Endothelial cell of umbilical vein (primary cell): ENCODE measurements around the gene ARHGAP9. TPM values are rescaled to one million over a fixed set of nuclear protein-coding genes. Genes with fewer than 3 reads are reported as not detected.

Experiments
- BruUV-seq: library from RNA; stranded (reverse); fragments of 400-500 nt; replicated peaks from 2 replicates; lab custom pipeline; 2021; lab: Mats Ljungman, UMichigan
- CTCF ChIA-PET: fragments of 300-600, 350-600 bp; sonication (Branson Sonifier 250); formaldehyde crosslinking; loops from one replicate; lab custom pipeline; 2021; ENCODE audit warnings: antibody characterized with exemption, inconsistent platforms; lab: Charles Lee
- POLR2A ChIA-PET: fragments of 300-600, 350-600 bp; sonication (Branson Sonifier 250); formaldehyde crosslinking; loops from one replicate; lab custom pipeline; 2021; ENCODE audit warnings: antibody characterized with exemption, inconsistent platforms; lab: Charles Lee
- DNase-seq: peaks from one replicate; pipeline ENCODE4 v3.0.0-alpha.2; 2011; ENCODE audit warnings: low read depth, low spot score
- FAIRE-seq: peaks from 2 replicates; lab custom pipeline; 2011; peaks lifted over from hg19 to GRCh38; lab: Jason Lieb, UNC
- H2AFZ ChIP-seq: 2 replicates; pipeline ENCODE4 v1.6.0; 2012; ENCODE audit warnings: low read depth, low read length, control low read depth, inconsistent platforms
- H3K27ac ChIP-seq: 2 replicates; pipeline ENCODE4 v1.5.1; 2011; ENCODE audit warnings: low read depth, mild to moderate bottlenecking, control low read depth, low read length, moderate library complexity; ENCODE audit not compliant: insufficient read depth
- H3K27me3 ChIP-seq, 2 experiments: 2 replicates each; pipeline versions ENCODE4 v1.6.0 to v1.6.1; 2011; ENCODE audit warnings: low read length in 2 of 2, mixed read lengths in 1 of 2; ENCODE audit not compliant: control insufficient read depth in 2 of 2, insufficient read depth in 2 of 2
- H3K36me3 ChIP-seq, 2 experiments: 2 replicates in 1 of 2; 3 replicates in 1 of 2; pipeline ENCODE4 v1.5.1; 2011; ENCODE audit warnings: low read length in 2 of 2, mild to moderate bottlenecking in 1 of 2, moderate library complexity in 1 of 2; ENCODE audit not compliant: control insufficient read depth in 2 of 2, insufficient read depth in 2 of 2; ENCODE audit errors: extremely low read depth in 1 of 2
- H3K4me1 ChIP-seq: 3 replicates; pipeline ENCODE4 v1.5.1; 2011; ENCODE audit warnings: mild to moderate bottlenecking, low read length; ENCODE audit not compliant: control insufficient read depth, insufficient read depth; ENCODE audit errors: extremely low read depth
- H3K4me2 ChIP-seq: 2 replicates; pipeline ENCODE4 v1.6.1; 2011; ENCODE audit warnings: low read length, control low read depth, mixed read lengths; ENCODE audit not compliant: insufficient read depth
- H3K4me3 ChIP-seq, 3 experiments: fragments of 200-600 bp in 1 of 3; sonication (generic), shearing (Covaris generic) in 1 of 3; replicated peaks in 1 of 3; 2 replicates each; pipeline ENCODE4 v1.5.1; 2011 to 2016; ENCODE audit warnings: control low read depth in 3 of 3, low read length in 3 of 3, mild to moderate bottlenecking in 2 of 3, inconsistent platforms in 1 of 3, low read depth in 1 of 3, moderate library complexity in 1 of 3; ENCODE audit not compliant: insufficient read depth in 1 of 3
- H3K79me2 ChIP-seq: 2 replicates; pipeline ENCODE4 v1.6.0; 2012; ENCODE audit warnings: low read length, inconsistent platforms; ENCODE audit not compliant: control insufficient read depth, insufficient read depth
- H3K9ac ChIP-seq: replicated peaks from 2 replicates; pipeline ENCODE3; 2011; ENCODE audit warnings: low read length, control low read depth; ENCODE audit not compliant: insufficient read depth; ENCODE audit errors: extremely low read depth
- H3K9me1 ChIP-seq: replicated peaks from 3 replicates; pipeline ENCODE4 v1.6.0; 2011; ENCODE audit warnings: mild to moderate bottlenecking, low read length; ENCODE audit not compliant: control insufficient read depth, insufficient read depth; ENCODE audit errors: extremely low read depth
- H3K9me3 ChIP-seq: replicated peaks from 2 replicates; pipeline ENCODE4 v1.5.1; 2012; ENCODE audit warnings: low read length, inconsistent platforms; ENCODE audit not compliant: control insufficient read depth, insufficient read depth
- H4K20me1 ChIP-seq: replicated peaks from 2 replicates; pipeline ENCODE3; 2011; ENCODE audit warnings: mild to moderate bottlenecking, low read length; ENCODE audit not compliant: control insufficient read depth, insufficient read depth; ENCODE audit errors: extremely low read depth
- EZH2 ChIP-seq: IDR thresholded peaks from 2 replicates; pipeline ENCODE4 v1.6.1; 2012; ENCODE audit warnings: borderline replicate concordance, low read depth, mild to moderate bottlenecking, moderate library complexity, low read length, inconsistent platforms; ENCODE audit not compliant: severe bottlenecking
- FOS ChIP-seq: IDR thresholded peaks from 2 replicates; pipeline ENCODE4 v1.6.1; 2011; ENCODE audit warnings: mild to moderate bottlenecking, low read length, moderate library complexity, borderline replicate concordance; ENCODE audit not compliant: insufficient read depth
- GATA2 ChIP-seq: IDR thresholded peaks from 2 replicates; pipeline ENCODE4 v1.7.0; 2011; ENCODE audit warnings: low read depth, mild to moderate bottlenecking, moderate library complexity, mixed read lengths, low read length; ENCODE audit not compliant: insufficient read length, insufficient read depth
- JUN ChIP-seq: IDR thresholded peaks from 2 replicates; pipeline ENCODE4 v1.6.1; 2011; ENCODE audit warnings: borderline replicate concordance, low read depth; ENCODE audit not compliant: insufficient read length, insufficient read depth
- MYC ChIP-seq: IDR thresholded peaks from one replicate; pipeline ENCODE4 v1.6.1; 2011; ENCODE audit warnings: mild to moderate bottlenecking, low read depth, low read length
- POLR2A ChIP-seq: IDR thresholded peaks from 2 replicates; pipeline ENCODE4 v1.6.1; 2012; ENCODE audit warnings: low read depth, mild to moderate bottlenecking, control low read depth, low read length
- POLR2AphosphoS5 ChIP-seq: IDR thresholded peaks from 2 replicates; pipeline ENCODE4 v1.6.1; 2012; ENCODE audit warnings: low read depth, mild to moderate bottlenecking, control low read depth, low read length, moderate library complexity; ENCODE audit not compliant: insufficient read depth
- dilution Hi-C: fragments of 300-500 bp; cut with MboI; formaldehyde crosslinking; loops from one replicate; pipeline ENCODE4 v1.15.0; 2019; ENCODE audit warnings: low sequenced_read_pairs; ENCODE audit not compliant: extremely low pct_ligation_motif_present
- intact Hi-C: fragments of 100-400 bp; cut with micrococcal nuclease; formaldehyde crosslinking; loops from one replicate; pipeline ENCODE4 v1.10.0; 2022
- polyA plus RNA-seq, 4 experiments: library from polyadenylated mRNA; depleted of rRNA in 3 of 4; stranded (reverse) in 3 of 4; unstranded in 1 of 4; fragments of >200 nt; gene quantifications; 2 replicates each; pipeline versions ENCODE4 v1.2.1 to v1.2.3, GENCODE V29; 2011 to 2012; ENCODE audit warnings: missing spikeins in 1 of 4
- total RNA-seq: library from RNA; stranded (reverse); gene quantifications from 2 replicates; pipeline ENCODE4 v1.2.3, GENCODE V29; 2021
- TF ChIP-seq, protein P1 (sequence below): IDR thresholded peaks from 2 replicates; pipeline ENCODE4 v1.6.1; 2011; ENCODE audit not compliant: insufficient read depth, insufficient read length
- TF ChIP-seq, protein P2 (sequence below), 2 donors: IDR thresholded peaks; 1 replicate in 1 of 2; 2 replicates in 1 of 2; pipeline ENCODE4 v1.5.1; 2011; ENCODE audit warnings: low read length in 2 of 2, mild to moderate bottlenecking in 2 of 2, moderate library complexity in 2 of 2, control low read depth in 1 of 2, inconsistent platforms in 1 of 2, low read depth in 1 of 2; ENCODE audit not compliant: insufficient read depth in 1 of 2; ENCODE audit errors: extremely low read depth in 1 of 2

The ARHGAP9 gene
- total and polyA plus RNA-seq, 2 donors (not counting 3 experiments of a cell fraction or from before 2014, with no cell fraction given) = 0.25 to 0.38 TPM

DNA sequence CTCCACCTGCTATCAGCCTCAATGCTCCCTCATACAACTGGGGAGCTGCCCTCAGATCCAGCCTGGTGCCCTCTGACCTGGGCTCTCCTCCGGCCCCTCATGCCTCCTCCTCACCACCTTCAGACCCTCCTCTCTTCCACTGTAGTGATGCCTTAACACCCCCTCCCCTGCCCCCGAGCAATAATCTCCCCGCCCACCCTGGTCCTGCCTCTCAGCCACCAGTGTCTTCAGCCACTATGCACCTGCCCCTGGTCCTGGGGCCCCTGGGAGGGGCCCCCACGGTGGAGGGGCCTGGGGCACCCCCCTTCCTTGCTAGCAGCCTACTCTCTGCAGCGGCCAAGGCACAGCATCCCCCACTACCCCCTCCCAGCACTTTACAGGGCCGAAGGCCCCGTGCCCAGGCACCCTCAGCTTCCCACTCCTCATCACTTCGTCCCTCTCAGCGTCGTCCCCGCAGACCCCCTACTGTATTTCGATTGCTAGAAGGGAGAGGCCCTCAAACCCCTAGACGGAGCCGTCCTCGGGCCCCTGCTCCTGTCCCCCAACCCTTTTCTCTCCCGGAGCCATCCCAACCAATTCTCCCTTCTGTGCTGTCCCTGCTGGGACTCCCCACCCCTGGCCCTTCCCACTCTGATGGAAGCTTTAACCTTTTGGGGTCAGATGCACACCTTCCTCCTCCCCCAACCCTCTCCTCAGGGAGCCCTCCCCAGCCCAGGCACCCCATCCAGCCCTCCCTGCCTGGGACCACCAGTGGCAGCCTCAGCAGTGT is 46.1 kb upstream of the ARHGAP9 start:
- Histone ChIP-seq H3K4me1 (peaks cover 25% of the 10 kb centered on the region), H3K9me1 (no peaks in the 10 kb centered on the region), H3K9ac (no peak overlapping the region), H2AFZ (no peak overlapping the region), H3K4me2 (no peak overlapping the region), H3K36me3 (peaks cover 15 to 41% of the 10 kb centered on the region in 2 experiments), H3K27me3 (no peaks in the 10 kb centered on the region), H3K79me2 (peaks cover 20% of the 10 kb centered on the region), H3K27ac (no peak overlapping the region), H3K9me3 (no peaks in the 10 kb centered on the region), H3K4me3 (no peak overlapping the region), H4K20me1 (no peaks in the 10 kb centered on the region)
- intact Hi-C loops = no loop called here
- TF ChIP-seq JUN (no peak), FOS (no peak), MYC (no peak), GATA2 (no peak), EZH2 (no peak), POLR2A (no peak), POLR2AphosphoS5 (no peak)
- TF ChIP-seq, protein P1, sequence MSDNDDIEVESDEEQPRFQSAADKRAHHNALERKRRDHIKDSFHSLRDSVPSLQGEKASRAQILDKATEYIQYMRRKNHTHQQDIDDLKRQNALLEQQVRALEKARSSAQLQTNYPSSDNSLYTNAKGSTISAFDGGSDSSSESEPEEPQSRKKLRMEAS = no peak
- TF ChIP-seq, protein P2, sequence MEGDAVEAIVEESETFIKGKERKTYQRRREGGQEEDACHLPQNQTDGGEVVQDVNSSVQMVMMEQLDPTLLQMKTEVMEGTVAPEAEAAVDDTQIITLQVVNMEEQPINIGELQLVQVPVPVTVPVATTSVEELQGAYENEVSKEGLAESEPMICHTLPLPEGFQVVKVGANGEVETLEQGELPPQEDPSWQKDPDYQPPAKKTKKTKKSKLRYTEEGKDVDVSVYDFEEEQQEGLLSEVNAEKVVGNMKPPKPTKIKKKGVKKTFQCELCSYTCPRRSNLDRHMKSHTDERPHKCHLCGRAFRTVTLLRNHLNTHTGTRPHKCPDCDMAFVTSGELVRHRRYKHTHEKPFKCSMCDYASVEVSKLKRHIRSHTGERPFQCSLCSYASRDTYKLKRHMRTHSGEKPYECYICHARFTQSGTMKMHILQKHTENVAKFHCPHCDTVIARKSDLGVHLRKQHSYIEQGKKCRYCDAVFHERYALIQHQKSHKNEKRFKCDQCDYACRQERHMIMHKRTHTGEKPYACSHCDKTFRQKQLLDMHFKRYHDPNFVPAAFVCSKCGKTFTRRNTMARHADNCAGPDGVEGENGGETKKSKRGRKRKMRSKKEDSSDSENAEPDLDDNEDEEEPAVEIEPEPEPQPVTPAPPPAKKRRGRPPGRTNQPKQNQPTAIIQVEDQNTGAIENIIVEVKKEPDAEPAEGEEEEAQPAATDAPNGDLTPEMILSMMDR (IDR thresholded peaks at IDR 0.05; ENCODE audit: extremely low read depth in 1 of 2, insufficient read depth in 1 of 2, low read depth in 1 of 2, low read length in 2 of 2) = no peak
- FAIRE-seq (no peak), DNase-seq (no peak)
- CTCF ChIA-PET = interaction anchor here (1.5 kb wide), 2 partner anchors 13 to 21 kb away, joined by 4 to 6 read pairs; partner anchors contain the start of gene DCTN2
- BruUV-seq = no TSS peak
- dilution Hi-C loops = no loop called here
- POLR2A ChIA-PET = no interaction called here
